GM21737 (cell line): ENCODE results near the gene AGMAT.
A peak's percentile ranks its signal among the peaks of the same experiment; 100 is the strongest.

ENCODE experiments used
- ATAC-seq: cut with Tn5 transposase; IDR thresholded peaks from one replicate; pipeline ENCODE4 v1.9.1; 2021; ENCODE audit warnings: mild to moderate bottlenecking, moderate library complexity; ENCODE audit not compliant: unreplicated experiment

The AGMAT gene

DNA sequence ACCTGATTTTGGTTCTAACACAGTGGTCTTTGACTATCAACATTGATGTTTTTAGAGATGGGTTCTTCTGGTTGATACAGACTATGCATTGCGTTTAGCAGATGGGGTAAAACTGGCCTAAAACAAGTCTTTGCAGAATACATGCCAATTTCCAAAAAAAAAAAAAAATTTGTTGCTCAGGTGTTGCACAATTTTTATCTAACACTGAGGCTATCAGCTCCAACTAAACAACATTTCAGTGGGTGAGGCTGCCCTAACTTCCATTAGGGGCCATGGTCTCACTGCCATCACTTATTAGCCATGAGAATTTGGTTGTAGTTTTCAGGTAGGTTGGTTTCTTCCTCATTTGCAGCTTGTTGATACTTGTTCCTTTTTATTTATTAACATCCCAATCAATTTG lies 14.0 kb downstream of the AGMAT start:
- no peak for ATAC-seq

DNA sequence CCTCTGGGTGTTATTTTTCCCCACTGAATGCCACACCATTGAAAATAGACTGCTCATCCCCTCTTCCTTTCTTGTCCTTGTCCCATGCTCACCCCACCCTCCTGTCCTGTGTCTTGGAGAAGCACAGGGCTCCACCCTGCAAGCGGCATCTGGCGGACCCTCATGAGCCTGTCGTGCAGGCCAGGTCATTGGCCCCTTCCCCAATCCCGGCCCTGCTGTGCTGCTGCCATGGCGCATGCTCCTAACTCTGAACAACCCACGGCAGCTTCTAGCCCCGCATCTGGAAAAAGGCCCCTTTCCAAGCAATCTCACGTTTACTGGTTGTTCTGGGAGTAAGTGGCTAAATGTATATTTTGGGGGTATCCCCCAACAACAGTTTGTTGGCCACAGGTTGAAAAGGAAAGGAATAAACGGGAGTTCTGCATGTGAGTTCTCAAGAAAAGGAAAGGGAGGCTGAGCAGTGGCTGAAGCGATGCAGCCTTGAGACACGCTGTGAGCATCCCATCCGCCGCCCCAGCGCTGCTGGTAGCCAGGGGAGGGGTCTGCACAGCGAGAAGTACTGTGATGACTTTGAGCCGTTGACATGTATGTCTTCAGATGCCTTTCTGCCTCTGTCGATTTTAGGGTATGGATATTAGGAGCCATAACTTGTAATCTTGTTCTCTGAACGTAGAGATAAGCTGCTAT lies 16.3 kb downstream of the AGMAT start:
- no peak for ATAC-seq

DNA sequence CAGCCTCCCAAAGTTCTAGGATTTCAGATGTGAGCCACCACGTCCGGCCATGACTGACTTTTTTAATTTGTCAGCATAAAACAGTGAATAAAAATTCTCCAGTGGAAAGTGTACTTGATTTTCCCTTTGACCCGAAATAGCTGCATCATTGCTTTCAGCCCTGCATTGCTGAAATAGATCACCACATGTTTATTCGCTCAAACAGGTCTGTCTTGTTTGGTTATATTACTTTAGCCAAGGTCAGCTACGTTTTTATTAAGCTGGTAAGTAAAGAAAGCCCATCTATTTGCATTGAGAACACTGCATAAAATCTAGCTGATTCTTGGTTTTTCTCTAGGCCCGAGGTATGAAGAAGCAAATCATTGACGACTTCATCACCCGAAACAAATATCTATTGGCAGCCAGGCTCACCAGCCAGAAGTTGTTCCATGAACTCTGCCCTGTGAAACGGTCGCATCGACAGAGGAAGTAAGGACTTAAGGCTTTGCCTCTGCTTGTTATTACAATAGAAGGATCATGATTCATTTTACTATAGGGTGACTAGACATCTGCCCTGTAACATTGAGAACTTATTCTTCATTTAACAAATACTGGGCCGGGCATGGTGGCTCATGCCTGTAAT lies 25.6 kb downstream of the AGMAT start:
- ATAC-seq, result no peak

DNA sequence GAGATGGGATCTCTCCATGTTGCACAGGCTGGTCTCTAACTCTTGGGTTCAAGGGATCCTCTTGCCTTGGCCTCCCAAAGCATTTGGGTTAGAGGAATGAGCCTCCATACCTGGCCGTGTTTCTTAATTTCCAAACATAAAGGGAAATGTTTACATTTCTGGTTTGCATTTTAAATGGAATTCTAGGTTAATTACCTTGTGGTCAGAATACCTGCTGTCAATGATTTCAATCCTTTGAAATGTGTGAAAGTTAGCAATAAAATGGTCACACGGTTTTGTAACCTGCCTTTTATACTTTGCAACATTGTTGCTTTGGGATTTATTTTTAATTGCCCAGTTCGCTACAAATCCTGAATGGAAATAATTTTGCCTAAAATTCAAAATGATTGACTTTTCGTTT lies 26.3 kb downstream of the AGMAT start:
- ATAC-seq, result no peak

DNA sequence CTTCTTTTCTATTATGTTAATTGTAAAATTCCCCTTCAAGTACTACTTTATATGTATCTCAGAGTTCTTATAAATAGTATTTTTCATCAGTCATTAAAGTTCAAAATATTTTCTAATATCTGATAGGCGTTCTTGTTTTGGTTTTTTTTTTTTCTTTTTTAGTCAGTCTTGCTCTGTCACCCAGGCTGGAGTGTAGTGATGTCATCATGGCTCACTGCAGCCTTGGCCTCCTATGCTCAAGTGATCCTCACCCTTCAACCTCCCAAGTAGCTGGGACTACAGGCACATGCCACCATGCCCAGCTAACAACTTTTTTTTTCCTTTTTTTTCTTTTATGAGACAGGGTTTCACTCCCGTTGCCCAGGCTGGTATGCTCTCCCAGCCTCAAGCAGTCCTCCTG lies 27.3 kb downstream of the AGMAT start:
- no peak for ATAC-seq

DNA sequence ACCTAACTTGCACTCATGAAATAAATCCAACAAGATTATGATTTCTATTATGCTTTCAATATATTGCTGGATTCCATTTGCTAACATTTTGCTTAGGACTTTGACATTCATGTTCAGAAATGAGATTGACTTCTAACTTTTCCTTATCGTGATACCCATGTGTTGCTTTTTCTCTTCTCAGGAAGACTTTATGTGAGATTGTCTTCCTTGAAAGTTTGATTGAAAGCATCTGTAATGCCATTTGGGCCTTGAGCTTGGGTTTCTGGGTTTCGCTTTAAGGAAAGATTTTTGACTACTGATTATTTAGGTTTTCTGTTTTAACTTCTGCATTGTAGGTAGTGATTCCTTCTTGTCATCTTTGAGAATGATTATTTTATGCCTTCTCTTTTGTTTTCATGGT lies 27.8 kb downstream of the AGMAT start:
- ATAC-seq, result no peak

DNA sequence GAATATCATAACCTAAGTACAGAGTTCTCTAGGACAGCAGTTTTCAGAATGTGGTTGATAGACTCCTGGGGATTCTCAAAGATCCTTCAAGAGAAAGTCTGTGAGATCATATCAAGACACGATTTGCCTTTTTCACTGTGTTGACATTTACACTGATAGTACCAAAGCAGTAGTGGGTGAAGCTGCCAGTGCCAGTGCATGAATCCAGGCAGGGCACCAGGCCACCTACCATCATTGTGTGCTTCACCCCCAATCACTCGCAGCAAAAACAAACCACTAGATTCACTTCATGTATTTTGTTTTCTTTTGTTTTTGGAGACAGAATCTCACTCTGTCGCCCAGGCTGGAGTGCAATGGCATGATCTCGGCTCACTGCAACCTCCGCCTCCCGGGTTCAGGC lies 34.3 kb downstream of the AGMAT start:
- ATAC-seq, result no peak

DNA sequence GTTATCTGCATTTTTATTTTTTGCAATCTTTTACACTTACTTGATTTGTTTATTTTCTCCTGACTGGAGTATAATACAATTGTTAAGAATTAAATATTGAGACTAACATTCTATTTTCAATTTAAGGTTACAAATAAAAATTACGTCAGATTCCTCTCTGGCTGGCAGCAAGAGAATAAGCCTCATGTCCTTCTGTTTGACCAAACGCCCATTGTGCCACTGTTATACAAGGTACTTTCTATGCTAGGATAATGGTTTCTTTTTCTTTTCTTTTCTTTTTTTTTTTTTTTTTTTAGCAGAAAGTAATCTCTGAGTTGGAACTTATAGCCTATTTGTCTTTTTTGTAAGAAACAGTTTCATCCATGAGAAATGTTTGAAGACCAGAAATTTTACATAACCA lies 38.2 kb downstream of the AGMAT start:
- ATAC-seq, result no peak

DNA sequence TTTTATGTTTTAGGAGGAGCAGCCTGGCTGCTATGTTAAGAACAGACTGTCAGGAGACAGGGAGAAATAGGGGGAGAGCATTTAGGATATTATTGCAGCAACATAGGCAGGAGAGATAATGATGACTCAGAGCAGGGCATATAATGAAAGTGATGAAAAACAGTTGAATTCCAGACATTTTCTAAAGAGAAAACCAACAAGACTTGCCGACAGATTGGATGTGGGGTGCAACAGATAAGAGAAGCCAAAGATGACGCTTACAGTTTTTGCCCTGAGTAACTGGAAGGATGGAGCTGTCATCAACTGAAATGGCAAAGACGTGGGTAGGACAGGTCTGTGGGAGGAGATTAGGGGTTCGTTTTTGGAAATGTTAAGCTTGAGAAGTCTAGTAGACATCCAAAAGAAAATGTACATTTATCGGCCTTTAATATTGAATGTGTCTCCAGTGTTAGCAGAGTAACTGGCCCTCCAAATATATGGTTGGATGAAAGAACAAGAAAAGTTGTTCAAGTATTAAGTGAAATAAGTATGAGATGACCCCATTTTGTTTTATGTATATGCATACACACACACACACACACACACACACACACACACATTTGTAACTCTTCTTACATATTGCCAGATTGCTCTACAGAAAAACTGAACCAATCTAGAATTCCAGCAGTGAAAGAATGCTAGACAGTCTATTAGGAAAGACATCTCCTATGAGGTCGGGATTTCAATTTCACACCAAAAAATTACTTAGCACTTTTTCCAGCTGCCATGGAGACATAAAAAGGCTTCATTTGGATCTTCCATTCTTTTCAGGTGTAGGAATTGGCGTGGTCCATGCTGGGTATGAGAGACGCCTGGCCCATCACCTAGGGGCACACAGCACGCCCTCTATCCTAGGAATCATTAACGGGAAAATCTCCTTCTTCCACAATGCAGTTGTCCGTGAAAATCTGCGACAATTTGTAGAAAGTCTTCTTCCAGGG lies 41.0 kb downstream of the AGMAT start:
- ATAC-seq, result no peak

DNA sequence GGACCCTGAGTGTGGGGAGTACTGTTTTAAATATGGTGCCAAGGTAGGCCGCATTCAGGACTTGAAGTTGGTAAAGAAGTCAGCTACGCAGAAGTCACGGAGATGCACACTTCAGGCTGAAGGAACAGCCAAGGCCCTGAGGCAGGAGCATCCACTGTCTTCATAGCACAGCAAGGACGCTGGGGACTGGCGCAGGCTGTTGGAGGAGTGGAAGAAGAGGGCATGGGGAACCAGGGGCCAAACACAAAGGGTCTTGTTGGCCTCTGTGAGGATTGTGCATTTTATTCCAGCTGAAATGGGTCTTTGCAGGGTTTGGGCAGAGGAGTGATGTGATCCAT lies 41.6 kb downstream of the AGMAT start:
- no peak for ATAC-seq

DNA sequence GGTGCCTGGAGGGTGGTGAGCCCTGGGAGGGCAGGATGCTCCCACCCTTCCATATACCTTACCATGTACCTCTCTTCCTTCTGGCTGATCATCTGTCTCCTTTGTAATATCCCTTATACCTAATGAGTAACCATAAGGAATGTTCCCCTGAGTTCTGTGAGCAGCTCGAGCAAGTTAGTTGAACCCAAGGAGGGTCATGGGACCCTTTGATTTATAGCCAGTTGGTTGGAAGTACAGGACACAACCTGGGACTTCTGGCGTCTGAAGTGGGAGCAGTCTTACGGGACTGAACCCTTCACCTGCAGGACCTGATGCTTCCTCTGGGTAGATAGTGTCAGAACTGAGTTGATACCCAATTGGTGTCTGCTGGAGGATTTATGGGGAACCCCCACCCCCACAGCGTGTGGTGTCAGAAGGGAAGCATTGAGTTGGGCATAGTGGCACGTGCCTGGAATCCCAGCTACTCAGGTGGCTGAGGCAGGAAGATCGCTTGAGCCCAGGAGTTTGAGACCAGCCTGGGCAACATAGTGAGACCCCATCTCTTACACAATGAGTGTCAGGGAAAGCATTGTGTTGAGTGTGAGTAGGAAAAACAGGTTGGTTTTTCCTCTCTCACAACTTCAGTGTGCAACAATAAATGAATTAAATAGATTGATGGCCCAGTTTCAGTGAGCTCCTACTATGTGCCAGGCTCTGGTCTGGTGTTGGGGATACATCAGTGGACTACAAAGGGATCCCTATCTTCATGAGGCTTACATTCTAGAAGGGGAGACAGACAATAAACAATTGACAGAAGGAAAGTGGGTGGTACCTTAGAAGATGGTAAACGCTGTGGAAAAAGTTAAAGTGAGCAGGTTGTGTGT lies 42.2 kb downstream of the AGMAT start:
- no peak for ATAC-seq

DNA sequence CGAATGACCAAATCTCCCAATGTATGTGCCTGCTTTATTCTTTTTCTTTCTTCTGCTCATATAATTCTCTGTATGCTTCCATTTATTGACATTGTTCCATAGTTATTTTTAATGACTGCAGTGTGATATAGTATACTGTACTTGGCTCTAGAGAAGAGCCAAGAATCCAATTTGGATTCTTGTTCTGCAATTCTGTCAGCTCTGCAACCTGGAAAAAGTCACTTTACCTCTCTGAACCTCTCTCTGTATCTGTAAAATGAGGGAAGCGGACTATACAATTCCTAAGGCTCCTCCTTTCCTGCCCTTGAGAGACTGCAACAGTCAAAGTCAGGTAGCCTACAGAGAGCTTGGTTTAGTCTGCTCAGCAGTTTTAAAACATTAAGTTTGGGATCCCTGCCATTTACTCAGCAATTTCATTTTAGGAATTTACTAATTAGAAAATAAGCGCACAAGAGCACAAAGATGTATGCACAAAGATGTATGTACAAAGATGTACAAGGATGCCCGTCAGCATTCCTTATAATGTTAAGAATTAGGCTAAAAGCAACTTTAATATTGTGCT lies 43.5 kb downstream of the AGMAT start:
- ATAC-seq, result no peak

DNA sequence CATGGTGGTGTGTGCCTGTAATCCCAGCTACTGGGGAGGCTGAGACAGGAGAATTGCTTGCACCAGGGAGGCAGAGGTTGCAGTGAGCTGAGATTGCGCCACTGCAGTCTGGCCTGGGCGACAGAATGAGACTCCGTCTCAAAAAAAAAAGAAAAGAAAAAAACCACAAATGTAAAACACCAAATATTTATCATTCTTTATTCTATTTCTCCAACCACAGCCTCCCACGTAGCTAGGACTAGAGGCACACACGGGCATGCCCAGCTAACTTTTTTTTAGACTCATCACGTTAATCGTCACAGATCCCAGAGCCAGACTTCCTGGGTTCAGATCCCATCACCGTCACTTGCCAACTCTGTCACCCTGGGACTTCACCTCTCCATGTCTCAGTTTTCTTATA lies 44.7 kb downstream of the AGMAT start:
- ATAC-seq, result no peak

DNA sequence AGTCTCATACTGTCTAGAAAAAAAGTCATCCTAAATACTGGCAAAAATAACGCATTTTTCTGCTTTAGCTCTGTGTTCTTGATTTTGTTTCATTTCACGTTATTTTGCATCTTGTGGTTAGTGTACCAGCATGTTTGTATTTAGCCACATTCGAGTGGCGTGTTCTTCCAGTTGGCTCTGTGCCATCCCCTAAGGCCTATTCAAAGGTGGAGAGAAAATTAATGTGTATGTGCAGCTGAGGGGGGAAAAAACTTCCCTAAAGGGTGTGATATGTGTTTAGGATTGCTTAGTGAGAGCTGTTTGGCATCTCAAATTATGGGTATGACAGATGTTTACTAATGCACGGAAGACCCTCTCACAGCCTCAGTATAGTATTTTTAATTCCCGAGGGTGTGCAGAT lies 46.1 kb downstream of the AGMAT start:
- ATAC-seq, result no peak

DNA sequence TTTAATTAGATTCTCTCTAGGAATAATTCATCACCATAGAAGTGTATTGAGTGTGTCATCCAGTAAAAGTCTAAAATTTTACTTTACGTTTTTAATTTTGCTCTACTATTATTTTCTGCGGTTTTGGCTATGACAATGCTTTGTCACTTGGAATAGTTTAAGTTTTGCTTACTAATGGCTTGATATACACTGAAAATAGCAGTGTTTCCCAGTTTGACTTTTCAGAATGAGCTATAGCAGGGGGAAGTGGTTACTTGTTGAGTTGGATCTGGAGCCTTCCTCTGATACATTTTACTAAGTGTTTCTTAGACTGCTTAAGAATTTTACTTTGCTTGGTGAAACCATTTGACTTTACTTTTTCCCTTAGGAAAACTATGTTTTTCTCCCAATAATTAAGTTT lies 53.2 kb downstream of the AGMAT start:
- no peak for ATAC-seq

DNA sequence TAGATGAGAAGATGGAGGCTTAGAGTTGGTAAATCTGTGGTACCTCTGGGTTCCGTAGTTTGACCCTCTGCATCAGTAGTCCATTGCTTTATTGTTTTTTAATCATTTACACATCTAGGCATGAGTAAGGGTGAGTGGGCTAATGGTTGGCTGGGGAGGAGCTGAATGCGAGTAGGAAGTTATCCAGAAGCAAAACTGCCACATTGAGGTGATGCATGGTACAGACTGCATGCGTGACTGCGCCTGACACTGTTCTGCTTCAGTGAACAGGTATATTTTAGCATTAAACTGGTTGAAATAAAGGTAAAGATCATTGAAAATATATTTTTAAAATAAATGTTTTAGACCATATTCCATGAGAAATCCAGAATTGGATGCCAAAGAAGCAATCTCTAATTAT lies 53.8 kb downstream of the AGMAT start:
- ATAC-seq, result no peak

DNA sequence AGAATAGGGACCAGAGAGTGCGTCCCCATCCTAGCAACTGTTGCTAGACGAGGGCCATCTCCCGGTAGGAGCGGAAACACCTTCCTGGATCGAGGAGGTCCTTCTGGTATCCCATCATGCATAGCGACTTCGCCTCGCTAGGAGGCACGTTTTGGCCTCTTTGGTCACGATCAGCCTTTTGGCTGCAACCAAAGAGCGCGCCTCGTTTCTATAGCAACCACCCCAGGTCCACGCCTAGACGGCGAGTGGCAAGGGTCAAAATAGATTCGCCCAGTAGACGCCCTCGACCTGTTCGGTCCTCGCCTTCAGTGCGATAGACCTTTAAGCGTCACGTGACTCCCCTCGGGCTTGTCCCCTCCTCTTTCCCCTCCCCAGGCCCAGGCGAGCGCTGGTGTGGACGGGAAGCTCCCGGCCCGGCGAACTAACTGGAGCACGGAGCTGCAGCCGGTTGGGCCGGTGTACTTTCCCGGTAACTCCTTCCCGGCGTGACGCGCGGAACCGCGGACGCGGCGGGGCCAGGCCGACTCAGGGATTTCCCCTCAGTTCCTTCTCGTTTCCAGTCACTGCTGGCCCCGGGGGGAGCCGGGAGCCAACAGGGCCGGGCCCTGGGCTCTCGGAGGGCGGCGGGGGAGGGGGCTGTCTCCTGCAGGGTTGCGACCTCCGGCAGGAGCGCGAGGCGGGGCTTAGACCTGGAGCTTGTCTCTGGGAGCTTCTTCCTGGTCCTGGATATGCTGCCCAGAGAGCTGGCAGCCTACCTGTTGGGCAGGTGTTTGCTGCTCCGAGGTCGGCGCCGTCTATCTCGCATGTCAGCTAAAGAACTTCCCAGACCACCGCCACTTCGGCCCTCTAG lies 58.1 kb downstream of the AGMAT start, which contains the start of gene DNAJC16:
Gene DNAJC16 (plus strand): TSS at position 359 of the 850 bp plus-strand sequence. CDS start 2,258 bp downstream, outside the sequence.
- peak; percentile 43 for ATAC-seq

DNA sequence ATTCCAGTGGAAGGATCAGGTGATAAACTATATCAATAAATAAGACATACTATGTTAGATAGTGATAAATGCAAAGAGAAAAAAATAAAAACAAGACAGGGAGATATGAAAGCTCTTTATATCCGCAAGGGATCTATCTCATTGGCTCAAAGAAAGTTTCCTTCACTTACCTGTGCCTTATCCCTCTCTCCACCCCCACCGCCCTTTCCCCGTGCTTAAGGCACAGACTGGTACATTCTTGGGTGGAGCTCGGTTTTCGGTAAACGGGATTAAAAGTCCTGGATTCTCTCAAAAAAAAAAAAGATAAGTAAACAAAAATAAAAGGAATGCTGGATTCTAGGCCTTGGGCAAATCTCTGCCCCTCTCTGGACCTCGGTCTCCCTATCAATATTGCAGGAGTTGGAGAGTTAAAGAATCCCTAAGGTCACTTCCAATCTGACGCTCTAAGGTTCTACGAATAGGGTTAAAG lies 58.8 kb downstream of the AGMAT start:
- no peak for ATAC-seq
